Measurements from ENCODE around the gene CYP2J2. TPM values are rescaled to one million over a fixed set of nuclear protein-coding genes. Genes with fewer than 3 reads are reported as not detected.

Gene CYP2J2
- total and polyA plus RNA-seq, 9 donors, result 0.12 to 1.4 (median 0.29) TPM; not detected in 3

DNA sequence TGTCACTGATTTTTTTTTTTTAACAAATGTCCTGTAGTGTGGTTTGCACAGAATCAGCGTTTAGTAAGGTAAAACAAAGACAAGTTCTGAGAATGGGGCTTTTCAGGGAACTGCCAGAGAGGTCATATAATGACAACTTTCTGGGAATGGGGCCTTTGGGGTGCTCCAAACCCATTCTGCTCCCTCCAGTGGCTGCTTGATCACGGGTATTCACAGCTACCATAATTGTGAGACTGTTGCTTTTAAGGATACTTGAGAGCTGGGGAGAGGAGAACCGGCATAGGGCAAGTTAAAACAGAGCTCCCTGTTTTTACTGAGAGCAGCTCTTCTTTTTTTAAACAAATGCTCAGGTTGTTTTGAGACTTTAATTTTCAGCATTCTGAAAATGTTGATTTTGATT, 48.2 kb downstream of the CYP2J2 start:
- TF ChIP-seq, protein P1, sequence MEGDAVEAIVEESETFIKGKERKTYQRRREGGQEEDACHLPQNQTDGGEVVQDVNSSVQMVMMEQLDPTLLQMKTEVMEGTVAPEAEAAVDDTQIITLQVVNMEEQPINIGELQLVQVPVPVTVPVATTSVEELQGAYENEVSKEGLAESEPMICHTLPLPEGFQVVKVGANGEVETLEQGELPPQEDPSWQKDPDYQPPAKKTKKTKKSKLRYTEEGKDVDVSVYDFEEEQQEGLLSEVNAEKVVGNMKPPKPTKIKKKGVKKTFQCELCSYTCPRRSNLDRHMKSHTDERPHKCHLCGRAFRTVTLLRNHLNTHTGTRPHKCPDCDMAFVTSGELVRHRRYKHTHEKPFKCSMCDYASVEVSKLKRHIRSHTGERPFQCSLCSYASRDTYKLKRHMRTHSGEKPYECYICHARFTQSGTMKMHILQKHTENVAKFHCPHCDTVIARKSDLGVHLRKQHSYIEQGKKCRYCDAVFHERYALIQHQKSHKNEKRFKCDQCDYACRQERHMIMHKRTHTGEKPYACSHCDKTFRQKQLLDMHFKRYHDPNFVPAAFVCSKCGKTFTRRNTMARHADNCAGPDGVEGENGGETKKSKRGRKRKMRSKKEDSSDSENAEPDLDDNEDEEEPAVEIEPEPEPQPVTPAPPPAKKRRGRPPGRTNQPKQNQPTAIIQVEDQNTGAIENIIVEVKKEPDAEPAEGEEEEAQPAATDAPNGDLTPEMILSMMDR (IDR thresholded peaks at IDR 0.05), result no peak
- TF ChIP-seq EP300 (IDR thresholded peaks at IDR 0.05), result no peak
- no peak for TF ChIP-seq POLR2A (IDR thresholded peaks at IDR 0.05)
- intact Hi-C loops (cut with DNase I), result no loop called here
- Histone ChIP-seq H3K4me3 (no peak overlapping the region), H3K27me3 (no peaks in the 10 kb centered on the region), H3K4me1 (ENCODE audit: insufficient read depth) (no peaks in the 10 kb centered on the region), H3K27ac (no peak overlapping the region), H3K9me3 (no peaks in the 10 kb centered on the region), H3K36me3 (no peaks in the 10 kb centered on the region)
- WGBS, 3 donors, result 73 to 88% (median 75%) methylated on average over 3 of the region's 3 CpGs
- DNase-seq, result no peak

- no peak overlapping the region for H3K4me3 ChIP-seq
- H3K4me1 ChIP-seq (ENCODE audit: insufficient read depth), result no peaks in the 10 kb centered on the region
- TF ChIP-seq EP300 (IDR thresholded peaks at IDR 0.05), result no peak
- TF ChIP-seq, protein P1 (IDR thresholded peaks at IDR 0.05), result no peak
- no peak for TF ChIP-seq POLR2A (IDR thresholded peaks at IDR 0.05)
- H3K27me3 ChIP-seq, result no peaks in the 10 kb centered on the region
- H3K9me3 ChIP-seq, result no peaks in the 10 kb centered on the region
- no peak for DNase-seq
- intact Hi-C loops (cut with DNase I), result no loop called here
- no peaks in the 10 kb centered on the region for H3K36me3 ChIP-seq
- H3K27ac ChIP-seq, result no peak overlapping the region
- WGBS, 3 donors, result 85 to 93% (median 87%) methylated on average over 2 of the region's 2 CpGs
Observed at GRCh38 chr1:59877108-59877682, 49.4 kb downstream of the CYP2J2 start.

DNA sequence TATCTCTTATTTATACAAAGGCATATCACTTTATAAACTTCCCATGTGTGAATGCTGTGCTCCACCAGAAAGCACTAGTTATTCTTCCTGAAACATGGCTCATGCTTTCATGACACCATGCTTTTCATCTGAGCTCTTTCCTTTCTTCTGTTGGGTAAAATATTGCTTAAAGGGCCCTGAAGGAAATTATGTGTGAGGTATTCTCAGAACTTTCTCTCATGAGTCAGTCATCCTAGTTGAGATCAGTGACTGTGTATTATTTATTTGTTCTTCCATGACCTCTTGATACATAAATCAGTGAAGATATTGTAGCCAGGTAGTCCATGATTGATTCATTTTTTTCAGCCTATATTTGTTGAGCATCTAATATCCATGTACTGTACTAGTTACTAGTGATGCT, 54.8 kb downstream of the CYP2J2 start:
- no peaks in the 10 kb centered on the region for H3K9me3 ChIP-seq
- intact Hi-C loops (cut with DNase I), result no loop called here
- H3K27ac ChIP-seq, result no peak overlapping the region
- no peaks in the 10 kb centered on the region for H3K27me3 ChIP-seq
- H3K36me3 ChIP-seq, result no peaks in the 10 kb centered on the region
- H3K4me1 ChIP-seq (ENCODE audit: insufficient read depth), result no peaks in the 10 kb centered on the region
- DNase-seq, result no peak
- TF ChIP-seq, protein P1 (IDR thresholded peaks at IDR 0.05), result no peak
- H3K4me3 ChIP-seq, result no peak overlapping the region

DNA sequence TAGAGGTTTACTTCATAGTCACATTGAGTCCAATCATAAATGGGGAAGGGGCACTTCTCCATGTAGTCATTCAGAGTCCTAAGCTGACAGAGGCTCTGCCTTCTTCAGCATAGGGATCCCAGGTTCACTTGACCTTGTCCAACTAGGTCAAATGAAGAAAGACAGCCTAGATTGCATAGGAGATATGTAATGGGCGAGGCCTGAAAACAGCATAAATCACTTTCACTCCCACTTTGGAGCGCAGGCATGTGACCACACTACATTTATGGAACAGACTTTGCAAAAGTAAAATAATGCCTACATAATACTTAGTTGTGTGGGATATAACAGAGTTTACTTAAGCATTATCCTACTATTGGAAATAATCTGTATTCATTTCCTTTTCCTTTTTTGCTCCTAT, 60.1 kb downstream of the CYP2J2 start:
- Histone ChIP-seq H3K4me1 (ENCODE audit: insufficient read depth) (no peaks in the 10 kb centered on the region), H3K27ac (no peak overlapping the region), H3K4me3 (no peak overlapping the region), H3K27me3 (no peaks in the 10 kb centered on the region), H3K9me3 (no peaks in the 10 kb centered on the region), H3K36me3 (no peaks in the 10 kb centered on the region)
- TF ChIP-seq POLR2A (IDR thresholded peaks at IDR 0.05), result no peak
- TF ChIP-seq EP300 (IDR thresholded peaks at IDR 0.05), result no peak
- TF ChIP-seq, protein P1 (IDR thresholded peaks at IDR 0.05), result no peak
- DNase-seq, result no peak
- intact Hi-C loops (cut with DNase I), result no loop called here
- WGBS, 3 donors, result 85 to 91% (median 88%) methylated on average over 2 of the region's 2 CpGs

All from ovary (tissue), 9 donors.